Astrocyte (in vitro differentiated cells and primary cell): Measurements from ENCODE around the gene GALK1. TPM values are rescaled to one million over a fixed set of nuclear protein-coding genes. Genes with fewer than 3 reads are reported as not detected.

Experiments used
- DNase-seq: peaks from one replicate; pipeline ENCODE4 v3.0.0-alpha.2; 2010; ENCODE audit warnings: low read depth
- FAIRE-seq: peaks from 2 replicates; lab custom pipeline; 2011; peaks lifted over from hg19 to GRCh38; lab: Jason Lieb, UNC
- H2AFZ ChIP-seq: 2 replicates; pipeline ENCODE4 v1.6.0; 2012; ENCODE audit warnings: low read depth, low read length, inconsistent platforms
- H3K27ac ChIP-seq: 2 replicates; pipeline ENCODE4 v1.5.1; 2011; ENCODE audit warnings: low read depth, low read length, inconsistent platforms
- H3K27me3 ChIP-seq: 2 replicates; pipeline ENCODE4 v1.6.0; 2011; ENCODE audit warnings: low read length, inconsistent platforms; ENCODE audit not compliant: insufficient read depth
- H3K36me3 ChIP-seq: 2 replicates; pipeline ENCODE4 v1.5.1; 2011; ENCODE audit warnings: low read length, inconsistent platforms; ENCODE audit not compliant: insufficient read depth
- H3K4me1 ChIP-seq: 2 replicates; pipeline ENCODE4 v1.5.1; 2011; ENCODE audit warnings: low read length, inconsistent platforms; ENCODE audit not compliant: insufficient read depth
- H3K4me2 ChIP-seq: 2 replicates; pipeline ENCODE4 v1.6.0; 2012; ENCODE audit warnings: low read length, inconsistent platforms
- H3K4me3 ChIP-seq: 2 replicates; pipeline ENCODE4 v1.5.1; 2011; ENCODE audit warnings: low read depth, mild to moderate bottlenecking, low read length, inconsistent platforms; ENCODE audit not compliant: insufficient read depth
- H3K79me2 ChIP-seq: 2 replicates; pipeline ENCODE4 v1.6.0; 2012; ENCODE audit warnings: mild to moderate bottlenecking, low read length, inconsistent platforms; ENCODE audit not compliant: insufficient read depth
- H3K9ac ChIP-seq: 2 replicates; pipeline ENCODE4 v1.6.0; 2012; ENCODE audit warnings: mild to moderate bottlenecking, low read length, inconsistent platforms
- H3K9me3 ChIP-seq: 2 replicates; pipeline ENCODE4 v1.5.1; 2012; ENCODE audit warnings: low read depth, mild to moderate bottlenecking, low read length, inconsistent platforms; ENCODE audit not compliant: insufficient read depth
- H4K20me1 ChIP-seq: 2 replicates; pipeline ENCODE4 v1.6.0; 2012; ENCODE audit warnings: low read length, inconsistent platforms; ENCODE audit not compliant: insufficient read depth
- H3K27ac Mint-ChIP-seq: one replicate; pipeline ENCODE4 v1.8.0; 2021; ENCODE audit warnings: mild to moderate bottlenecking, mixed read lengths; ENCODE audit not compliant: unreplicated experiment
- H3K27me3 Mint-ChIP-seq: one replicate; pipeline ENCODE4 v1.8.0; 2021; ENCODE audit warnings: low read depth, mixed read lengths; ENCODE audit not compliant: unreplicated experiment
- H3K36me3 Mint-ChIP-seq: one replicate; pipeline ENCODE4 v1.8.0; 2021; ENCODE audit warnings: low read depth, mixed read lengths; ENCODE audit not compliant: unreplicated experiment
- H3K4me1 Mint-ChIP-seq: one replicate; pipeline ENCODE4 v1.8.0; 2021; ENCODE audit warnings: low read depth, mixed read lengths; ENCODE audit not compliant: unreplicated experiment
- H3K4me3 Mint-ChIP-seq: one replicate; pipeline ENCODE4 v1.8.0; 2021; ENCODE audit warnings: mild to moderate bottlenecking, moderate library complexity, mixed read lengths; ENCODE audit not compliant: unreplicated experiment
- H3K9me3 Mint-ChIP-seq: one replicate; pipeline ENCODE4 v1.8.0; 2021; ENCODE audit warnings: mild to moderate bottlenecking, mixed read lengths; ENCODE audit not compliant: unreplicated experiment
- EZH2 ChIP-seq: IDR thresholded peaks from 2 replicates; pipeline ENCODE4 v1.6.1; 2012; ENCODE audit warnings: mild to moderate bottlenecking, low read length, inconsistent platforms; ENCODE audit not compliant: insufficient read depth
- total RNA-seq: library from RNA; stranded (reverse); gene quantifications from 2 replicates; pipeline ENCODE4 v1.2.1, GENCODE V29; 2021
- TF ChIP-seq, protein P1 (sequence below): IDR thresholded peaks from 2 replicates; pipeline ENCODE4 v1.5.1; 2011; ENCODE audit warnings: low read depth, mild to moderate bottlenecking, inconsistent platforms, low read length, moderate library complexity; ENCODE audit not compliant: insufficient read depth

Gene GALK1
- total RNA-seq, 1 donor from 2014 or later: 22.6 TPM

DNA sequence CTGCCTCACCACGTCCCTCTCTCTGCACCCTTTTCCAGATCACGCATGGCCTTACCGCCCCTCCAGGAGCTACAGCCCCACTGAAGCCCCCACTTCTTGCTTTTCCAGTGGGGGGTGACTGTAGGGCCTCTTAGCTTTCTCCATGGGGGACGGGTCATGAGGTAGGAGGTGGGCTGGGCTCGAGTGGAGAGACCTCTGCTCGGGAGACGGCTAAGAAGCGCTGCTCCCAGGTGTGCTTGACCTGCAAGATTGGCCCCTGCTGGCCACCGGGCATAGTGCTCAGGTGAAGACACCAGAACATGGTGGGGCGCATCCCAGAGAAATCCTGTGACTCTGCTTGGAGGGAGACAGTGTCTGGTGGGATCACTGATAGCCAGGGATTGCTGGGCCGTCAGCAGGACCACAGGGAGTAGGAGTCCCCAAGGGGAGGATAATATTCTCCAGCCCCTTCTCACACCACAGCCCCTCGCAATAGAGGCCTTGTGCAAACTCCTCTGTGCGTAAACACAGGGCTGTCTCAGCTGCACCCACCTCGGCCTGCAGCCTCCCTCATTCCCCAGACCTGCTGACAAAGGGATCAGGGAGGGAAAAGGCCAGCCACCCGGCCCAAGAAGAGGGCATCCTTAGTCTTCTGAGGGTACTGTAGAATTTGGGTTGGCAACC, 8.9 kb upstream of the GALK1 start:
- Histone ChIP-seq H3K36me3 (peaks cover 23% of the 10 kb centered on the region), H3K27me3 (no peaks in the 10 kb centered on the region), H3K9me3 (no peaks in the 10 kb centered on the region), H4K20me1 (peaks cover 49% of the 10 kb centered on the region), H3K4me1 (peaks cover 13% of the 10 kb centered on the region), H2AFZ (no peak overlapping the region), H3K4me3 (no peak overlapping the region), H3K4me2 (no peak overlapping the region), H3K9ac (no peak overlapping the region), H3K27ac (no peak overlapping the region), H3K79me2 (peaks cover 28% of the 10 kb centered on the region)
- Mint-ChIP-seq H3K4me1 (peaks cover 10% of the 10 kb centered on the region), H3K27ac (no peak overlapping the region), H3K9me3 (peaks cover 1% of the 10 kb centered on the region), H3K4me3 (no peak overlapping the region), H3K36me3 (peaks cover 24% of the 10 kb centered on the region), H3K27me3 (no peaks in the 10 kb centered on the region)
- DNase-seq (no peak), FAIRE-seq (no peak)
- TF ChIP-seq, protein P1, sequence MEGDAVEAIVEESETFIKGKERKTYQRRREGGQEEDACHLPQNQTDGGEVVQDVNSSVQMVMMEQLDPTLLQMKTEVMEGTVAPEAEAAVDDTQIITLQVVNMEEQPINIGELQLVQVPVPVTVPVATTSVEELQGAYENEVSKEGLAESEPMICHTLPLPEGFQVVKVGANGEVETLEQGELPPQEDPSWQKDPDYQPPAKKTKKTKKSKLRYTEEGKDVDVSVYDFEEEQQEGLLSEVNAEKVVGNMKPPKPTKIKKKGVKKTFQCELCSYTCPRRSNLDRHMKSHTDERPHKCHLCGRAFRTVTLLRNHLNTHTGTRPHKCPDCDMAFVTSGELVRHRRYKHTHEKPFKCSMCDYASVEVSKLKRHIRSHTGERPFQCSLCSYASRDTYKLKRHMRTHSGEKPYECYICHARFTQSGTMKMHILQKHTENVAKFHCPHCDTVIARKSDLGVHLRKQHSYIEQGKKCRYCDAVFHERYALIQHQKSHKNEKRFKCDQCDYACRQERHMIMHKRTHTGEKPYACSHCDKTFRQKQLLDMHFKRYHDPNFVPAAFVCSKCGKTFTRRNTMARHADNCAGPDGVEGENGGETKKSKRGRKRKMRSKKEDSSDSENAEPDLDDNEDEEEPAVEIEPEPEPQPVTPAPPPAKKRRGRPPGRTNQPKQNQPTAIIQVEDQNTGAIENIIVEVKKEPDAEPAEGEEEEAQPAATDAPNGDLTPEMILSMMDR: no peak
- no peak for TF ChIP-seq EZH2

DNA sequence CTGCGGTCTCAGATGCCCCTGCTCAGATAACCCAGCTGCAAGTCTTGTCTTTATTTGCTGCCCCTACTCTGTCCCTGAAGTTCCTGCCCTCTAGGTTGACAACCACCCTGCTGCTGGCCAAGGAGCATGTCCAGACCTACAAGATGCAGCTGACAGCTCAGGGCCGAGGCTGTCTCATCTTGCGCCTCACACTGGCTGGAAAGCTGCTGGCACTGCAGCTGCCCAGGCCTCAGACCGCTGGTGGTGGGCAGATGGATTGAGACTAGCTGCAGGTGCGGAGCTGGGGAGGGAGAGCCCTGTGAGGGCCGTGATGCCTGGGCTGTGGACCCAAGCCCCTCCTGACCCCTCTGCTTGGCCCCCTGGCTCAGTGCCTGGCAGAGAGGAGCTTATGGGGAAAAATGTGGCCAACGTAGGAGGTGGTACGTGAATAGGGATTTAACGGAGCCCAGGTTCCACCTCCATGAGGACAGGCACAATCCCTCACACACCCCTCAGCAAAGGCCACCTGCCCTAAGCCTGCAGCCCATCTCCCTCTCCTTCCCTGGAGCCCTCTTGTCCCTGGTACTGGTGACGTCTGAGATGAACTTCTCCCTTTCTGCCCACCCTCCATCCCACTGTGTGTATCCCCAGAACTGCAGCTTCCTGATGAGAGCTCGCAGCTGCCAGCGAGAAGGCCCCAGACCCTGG, 8.3 kb upstream of the GALK1 start:
- H3K9ac ChIP-seq: no peak overlapping the region
- Mint-ChIP-seq H3K27ac (no peak overlapping the region), H3K4me3 (no peak overlapping the region), H3K4me1 (peaks cover 10% of the 10 kb centered on the region), H3K27me3 (no peaks in the 10 kb centered on the region), H3K9me3 (peaks cover 1% of the 10 kb centered on the region), H3K36me3 (peaks cover 19% of the 10 kb centered on the region)
- no peaks in the 10 kb centered on the region for H3K27me3 ChIP-seq
- no peak for DNase-seq
- no peak overlapping the region for H3K4me3 ChIP-seq
- peaks cover 13% of the 10 kb centered on the region for H3K4me1 ChIP-seq
- H3K79me2 ChIP-seq: peaks cover 21% of the 10 kb centered on the region
- H3K9me3 ChIP-seq: no peaks in the 10 kb centered on the region
- no peak overlapping the region for H2AFZ ChIP-seq
- TF ChIP-seq, protein P1: no peak
- TF ChIP-seq EZH2: no peak
- no peak for FAIRE-seq
- H4K20me1 ChIP-seq: peaks cover 42% of the 10 kb centered on the region
- H3K27ac ChIP-seq: no peak overlapping the region
- H3K4me2 ChIP-seq: no peak overlapping the region
- H3K36me3 ChIP-seq: peaks cover 19% of the 10 kb centered on the region
